Lower lobe of right lung (tissue), 2 donors: ENCODE measurements around the gene CDH7. TPM values are rescaled to one million over a fixed set of nuclear protein-coding genes. Genes with fewer than 3 reads are reported as not detected.
A peak's percentile ranks its signal among the peaks of the same experiment; 100 is the strongest.

Experiments used
- ATAC-seq, 2 donors: fragments of 200-7000 bp; cut with Tn5 transposase; one replicate each; pipeline ENCODE4 v1.9.1; 2020 to 2022; ENCODE audit warnings: mild to moderate bottlenecking in 2 of 2, moderate library complexity in 2 of 2
- DNase-seq: peaks from one replicate; pipeline ENCODE4 v3.0.0-alpha.2; 2020
- H3K27ac ChIP-seq: fragments of 200-600 bp; one replicate; pipeline ENCODE4 v1.8.0; 2022
- H3K27me3 ChIP-seq: fragments of 200-600 bp; one replicate; pipeline ENCODE4 v1.8.0; 2022; ENCODE audit warnings: low read depth
- H3K36me3 ChIP-seq: fragments of 200-600 bp; one replicate; pipeline ENCODE4 v1.8.0; 2022; ENCODE audit warnings: mild to moderate bottlenecking
- H3K4me1 ChIP-seq: fragments of 200-600 bp; one replicate; pipeline ENCODE4 v1.8.0; 2022
- H3K4me3 ChIP-seq: fragments of 200-600 bp; one replicate; pipeline ENCODE4 v1.8.0; 2022; ENCODE audit warnings: mild to moderate bottlenecking
- H3K9me3 ChIP-seq: fragments of 200-600 bp; one replicate; pipeline ENCODE4 v1.8.0; 2022
- intact Hi-C: fragments of 100-400 bp; cut with DNase I; formaldehyde crosslinking; loops from one replicate; pipeline ENCODE4 v1.11.0; 2022
- total RNA-seq: library from RNA; stranded (reverse); fragmentation: NEBNext Ultra II Directional; extraction: Animal tissue kit (Norgen Biotek cat#: 25700); gene quantifications from one replicate; pipeline ENCODE4 v1.2.1, GENCODE V29; 2021
- TF ChIP-seq, protein P1 (sequence below): fragments of 200-600 bp; IDR thresholded peaks from one replicate; pipeline ENCODE4 v1.8.0; 2022; ENCODE audit warnings: antibody characterized with exemption, mild to moderate bottlenecking
- donor health status: DM: no; HTN: yes; CAD: no; lungs with severe emphysema.

The CDH7 gene
- total RNA-seq, 1 donor from 2014 or later = not detected

DNA sequence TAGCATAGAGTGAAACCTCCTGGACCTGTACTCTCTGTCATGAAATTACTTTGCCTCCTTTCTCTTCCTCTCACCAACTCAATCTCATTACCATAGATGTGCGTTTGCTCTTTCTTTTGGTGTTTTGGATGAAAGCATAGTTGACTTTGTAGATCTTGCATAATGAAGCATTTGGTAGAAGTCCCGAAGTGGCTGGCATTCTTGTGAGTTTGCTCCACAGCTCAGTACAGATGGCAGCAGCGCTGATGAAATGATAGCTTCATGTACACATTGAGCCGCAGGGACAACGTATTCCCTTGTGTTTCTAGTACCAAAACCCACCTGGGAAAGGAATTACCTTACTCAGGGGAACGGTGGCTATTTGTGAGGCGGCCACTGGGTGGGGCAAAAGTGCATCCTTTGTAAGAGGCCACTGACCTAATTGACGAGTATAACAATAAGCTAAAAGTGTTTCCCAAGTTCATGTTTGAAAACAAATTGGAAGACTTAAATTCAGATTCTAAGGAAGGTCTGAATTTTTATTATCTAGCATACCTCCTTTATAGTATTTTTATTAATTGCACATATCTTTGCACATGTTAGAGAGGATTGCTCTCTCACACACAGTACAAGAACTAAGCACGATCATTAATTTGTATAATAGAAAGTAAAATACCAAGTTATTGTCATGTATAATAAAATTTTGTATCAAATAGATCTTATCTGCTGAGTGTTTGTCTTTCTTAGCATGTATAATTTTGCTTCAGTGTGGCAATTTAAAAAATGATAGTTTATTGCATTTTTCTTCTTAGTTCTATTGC lies 25.4 kb upstream of the CDH7 start:
- Histone ChIP-seq H3K36me3 (no peaks in the 10 kb centered on the region), H3K9me3 (no peaks in the 10 kb centered on the region), H3K27me3 (no peaks in the 10 kb centered on the region), H3K4me1 (no peaks in the 10 kb centered on the region), H3K27ac (no peak overlapping the region), H3K4me3 (no peak overlapping the region)
- intact Hi-C loops = no loop called here
- ATAC-seq (no peak), DNase-seq (no peak)
- TF ChIP-seq, protein P1, sequence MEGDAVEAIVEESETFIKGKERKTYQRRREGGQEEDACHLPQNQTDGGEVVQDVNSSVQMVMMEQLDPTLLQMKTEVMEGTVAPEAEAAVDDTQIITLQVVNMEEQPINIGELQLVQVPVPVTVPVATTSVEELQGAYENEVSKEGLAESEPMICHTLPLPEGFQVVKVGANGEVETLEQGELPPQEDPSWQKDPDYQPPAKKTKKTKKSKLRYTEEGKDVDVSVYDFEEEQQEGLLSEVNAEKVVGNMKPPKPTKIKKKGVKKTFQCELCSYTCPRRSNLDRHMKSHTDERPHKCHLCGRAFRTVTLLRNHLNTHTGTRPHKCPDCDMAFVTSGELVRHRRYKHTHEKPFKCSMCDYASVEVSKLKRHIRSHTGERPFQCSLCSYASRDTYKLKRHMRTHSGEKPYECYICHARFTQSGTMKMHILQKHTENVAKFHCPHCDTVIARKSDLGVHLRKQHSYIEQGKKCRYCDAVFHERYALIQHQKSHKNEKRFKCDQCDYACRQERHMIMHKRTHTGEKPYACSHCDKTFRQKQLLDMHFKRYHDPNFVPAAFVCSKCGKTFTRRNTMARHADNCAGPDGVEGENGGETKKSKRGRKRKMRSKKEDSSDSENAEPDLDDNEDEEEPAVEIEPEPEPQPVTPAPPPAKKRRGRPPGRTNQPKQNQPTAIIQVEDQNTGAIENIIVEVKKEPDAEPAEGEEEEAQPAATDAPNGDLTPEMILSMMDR = peak; percentile 26

DNA sequence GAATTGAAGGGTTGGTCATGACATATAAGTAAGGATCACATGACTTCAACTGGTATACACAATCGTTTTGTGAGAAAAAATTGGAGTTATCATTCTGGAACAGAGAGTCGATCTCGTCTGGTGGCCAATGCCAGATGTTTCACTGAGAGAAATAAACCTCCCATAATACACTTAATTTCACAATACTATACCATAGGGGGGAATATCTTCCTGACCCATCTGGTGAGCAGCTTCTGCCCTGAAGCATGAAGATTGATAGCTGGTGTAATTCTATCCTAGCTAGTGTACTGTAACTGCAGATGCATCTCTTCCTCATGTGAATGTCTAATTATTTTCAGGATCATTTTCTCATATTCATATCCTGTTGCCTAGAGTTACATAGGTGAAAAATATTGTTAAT lies 15.7 kb upstream of the CDH7 start:
- intact Hi-C loops = no loop called here
- Histone ChIP-seq H3K27me3 (no peaks in the 10 kb centered on the region), H3K4me1 (no peaks in the 10 kb centered on the region), H3K36me3 (no peaks in the 10 kb centered on the region), H3K4me3 (no peak overlapping the region), H3K27ac (no peak overlapping the region), H3K9me3 (no peaks in the 10 kb centered on the region)
- DNase-seq = no peak
- TF ChIP-seq, protein P1 = no peak
- ATAC-seq = no peak

DNA sequence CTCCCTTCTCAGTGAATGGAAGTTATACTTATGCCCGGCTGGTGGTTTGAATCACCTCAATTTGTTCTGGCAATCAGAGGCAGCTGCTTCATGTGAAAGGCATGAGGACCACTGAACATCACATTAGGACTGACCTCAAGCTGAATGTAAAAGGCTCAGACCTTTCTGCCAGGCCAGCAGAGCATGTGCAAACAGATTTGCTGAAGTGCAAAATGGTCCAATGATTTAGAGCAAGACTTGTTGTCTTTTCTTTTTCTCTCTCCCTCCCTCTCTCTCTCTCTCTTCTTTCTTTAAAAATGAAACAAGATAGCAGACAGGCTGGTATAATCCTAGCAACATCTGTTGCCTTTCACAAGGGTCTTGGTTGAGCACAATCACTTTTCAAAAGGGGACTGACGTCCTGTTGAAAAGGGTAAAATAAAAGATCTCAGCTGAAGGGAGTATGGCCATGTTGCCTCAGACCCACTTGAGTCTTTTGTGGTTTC lies 13.3 kb upstream of the CDH7 start:
- TF ChIP-seq, protein P1 = no peak
- Histone ChIP-seq H3K4me1 (no peaks in the 10 kb centered on the region), H3K27me3 (no peaks in the 10 kb centered on the region), H3K27ac (no peak overlapping the region), H3K36me3 (no peaks in the 10 kb centered on the region), H3K4me3 (no peak overlapping the region), H3K9me3 (no peaks in the 10 kb centered on the region)
- DNase-seq = no peak
- ATAC-seq = no peak
- intact Hi-C loops = no loop called here

DNA sequence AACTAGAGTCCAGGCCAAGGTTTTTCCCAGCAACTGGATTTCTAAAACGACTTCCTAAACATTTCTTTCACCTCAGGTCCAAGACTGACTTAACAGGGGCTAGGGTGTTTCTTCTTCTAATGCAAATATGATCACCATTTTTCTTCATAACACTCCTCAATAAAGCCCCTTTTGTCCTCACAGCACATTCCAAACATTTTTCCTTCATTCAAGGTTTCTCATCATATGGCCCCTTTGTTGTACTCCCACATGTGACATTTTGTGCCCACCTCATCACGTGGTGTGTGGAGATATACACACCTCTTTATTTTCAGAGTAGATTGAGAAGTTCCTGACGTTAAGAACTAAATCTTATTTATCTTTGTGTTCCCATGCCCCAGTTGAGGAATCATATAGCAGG lies 3.9 kb upstream of the CDH7 start:
- Histone ChIP-seq H3K4me3 (no peak overlapping the region), H3K27me3 (peaks cover 28% of the 10 kb centered on the region), H3K9me3 (no peaks in the 10 kb centered on the region), H3K27ac (no peak overlapping the region), H3K4me1 (peaks cover 11% of the 10 kb centered on the region), H3K36me3 (no peaks in the 10 kb centered on the region)
- intact Hi-C loops = no loop called here
- no peak for DNase-seq
- ATAC-seq = no peak
- TF ChIP-seq, protein P1 = no peak

DNA sequence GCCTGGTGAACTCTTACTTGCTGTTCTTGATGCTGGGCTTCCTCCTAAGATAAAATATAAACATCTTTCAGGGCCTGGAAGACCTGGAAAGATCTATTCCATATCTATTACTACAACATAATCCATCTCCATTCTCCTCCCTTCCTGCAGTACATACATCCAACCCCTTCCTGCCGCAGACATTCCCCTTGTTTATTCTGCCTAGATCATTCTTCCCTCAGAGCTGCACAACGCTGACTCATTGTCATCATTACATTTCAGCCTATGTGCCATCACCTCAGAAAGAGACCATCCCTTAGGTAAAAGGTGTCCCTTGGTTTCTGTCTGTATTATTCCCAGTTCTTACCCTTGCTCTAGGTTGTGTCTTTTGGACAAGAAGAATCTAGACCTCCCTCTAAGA lies 2.5 kb upstream of the CDH7 start:
- no peaks in the 10 kb centered on the region for H3K36me3 ChIP-seq
- ATAC-seq (no peak), DNase-seq (no peak)
- H3K27me3 ChIP-seq = peaks cover 30% of the 10 kb centered on the region
- intact Hi-C loops = no loop called here
- peaks cover 11% of the 10 kb centered on the region for H3K4me1 ChIP-seq
- H3K9me3 ChIP-seq = no peaks in the 10 kb centered on the region
- TF ChIP-seq, protein P1 = no peak
- H3K27ac ChIP-seq = no peak overlapping the region
- H3K4me3 ChIP-seq = no peak overlapping the region
